HG03139 (cell line): ENCODE data around the gene BCL2L13.

ENCODE experiments used
- ATAC-seq: cut with Tn5 transposase; IDR thresholded peaks from one replicate; pipeline ENCODE4 v1.9.1; 2021; ENCODE audit not compliant: unreplicated experiment

BCL2L13 gene

GRCh38 chr22:17638432-17639246, at the start of gene BCL2L13:
Gene BCL2L13 (plus strand): TSS chr22:17638757. CDS start chr22:17655712, 16,955 bp downstream.
- ATAC-seq: peak; percentile 94

GRCh38 chr22:17589810-17590375, 48.7 kb upstream of the BCL2L13 start:
- ATAC-seq: no peak

GRCh38 chr22:17590586-17590985, 48.0 kb upstream of the BCL2L13 start:
- no peak for ATAC-seq

GRCh38 chr22:17592201-17592600, 46.4 kb upstream of the BCL2L13 start:
- no peak for ATAC-seq

GRCh38 chr22:17596226-17596625, 42.3 kb upstream of the BCL2L13 start:
- ATAC-seq: no peak

GRCh38 chr22:17597217-17597616, 41.3 kb upstream of the BCL2L13 start:
- ATAC-seq: no peak

GRCh38 chr22:17598318-17598717, 40.2 kb upstream of the BCL2L13 start:
- ATAC-seq: no peak

GRCh38 chr22:17601031-17601430, 37.5 kb upstream of the BCL2L13 start:
- ATAC-seq: no peak

- no peak for ATAC-seq
These were observed 34.9 kb upstream of the BCL2L13 start for GRCh38 chr22:17603668-17604067.

GRCh38 chr22:17606496-17606895, 32.1 kb upstream of the BCL2L13 start:
- ATAC-seq: no peak

GRCh38 chr22:17607891-17608521, 30.6 kb upstream of the BCL2L13 start:
- ATAC-seq: no peak

- no peak for ATAC-seq
These were observed 26.5 kb upstream of the BCL2L13 start for GRCh38 chr22:17612057-17612456.

GRCh38 chr22:17613280-17613679, 25.3 kb upstream of the BCL2L13 start:
- no peak for ATAC-seq

GRCh38 chr22:17627961-17628405, 10.6 kb upstream of the BCL2L13 start:
- no peak for ATAC-seq

GRCh38 chr22:17628406-17629172, 10.0 kb upstream of the BCL2L13 start, which contains the start of gene ATP6V1E1:
Gene ATP6V1E1 (minus strand): TSS chr22:17628749. CDS start chr22:17628635, 114 bp downstream.
- ATAC-seq: peak; percentile 99

- no peak for ATAC-seq
These were observed 9.4 kb upstream of the BCL2L13 start for GRCh38 chr22:17629173-17629489.

- ATAC-seq: no peak
These were observed 8.9 kb upstream of the BCL2L13 start for GRCh38 chr22:17629641-17630040.

- no peak for ATAC-seq
These were observed 7.4 kb upstream of the BCL2L13 start for GRCh38 chr22:17631076-17631565.

GRCh38 chr22:17633217-17633997, 5.2 kb upstream of the BCL2L13 start:
- ATAC-seq: no peak

- ATAC-seq: no peak
These were observed 4.6 kb upstream of the BCL2L13 start for GRCh38 chr22:17633998-17634323.
